Measurements from ENCODE around the gene IBA57.
"Not testable (repeated sequence)": the region's sequence is repeated elsewhere in the genome, so short reads cannot be mapped to it uniquely, and the experiment has no call there.

Gene IBA57

GRCh38 chr1:228172591-228173527 lies 7.3 kb downstream of the IBA57 start:
- DNase-seq (ENCODE audit: low read depth): no peak

GRCh38 chr1:228173528-228174481 lies 8.2 kb downstream of the IBA57 start:
- not testable (repeated sequence) for DNase-seq (ENCODE audit: low read depth)

GRCh38 chr1:228174482-228175315 lies 9.1 kb downstream of the IBA57 start:
- DNase-seq (ENCODE audit: low read depth): no peak

- no peak for DNase-seq (ENCODE audit: low read depth)
Observed at GRCh38 chr1:228175316-228176023, 9.9 kb downstream of the IBA57 start.

GRCh38 chr1:228176024-228176395 lies 10.4 kb downstream of the IBA57 start:
- no peak for DNase-seq (ENCODE audit: low read depth)

GRCh38 chr1:228176461-228177182 lies 11.0 kb downstream of the IBA57 start:
- DNase-seq (ENCODE audit: low read depth): no peak

- no peak for DNase-seq (ENCODE audit: low read depth)
Observed at GRCh38 chr1:228177183-228177475, 11.5 kb downstream of the IBA57 start.

GRCh38 chr1:228177721-228178710 lies 12.4 kb downstream of the IBA57 start:
- DNase-seq (ENCODE audit: low read depth): no peak

- no peak for DNase-seq (ENCODE audit: low read depth)
Observed at GRCh38 chr1:228178737-228179684, 13.4 kb downstream of the IBA57 start.

GRCh38 chr1:228180271-228180958 lies 14.8 kb downstream of the IBA57 start:
- DNase-seq (ENCODE audit: low read depth): no peak

- DNase-seq (ENCODE audit: low read depth): no peak
Observed at GRCh38 chr1:228180959-228181644, 15.5 kb downstream of the IBA57 start.

- no peak for DNase-seq (ENCODE audit: low read depth)
Observed at GRCh38 chr1:228181645-228182034, 16.0 kb downstream of the IBA57 start.

GRCh38 chr1:228182296-228183030 lies 16.9 kb downstream of the IBA57 start:
- no peak for DNase-seq (ENCODE audit: low read depth)

- no peak for DNase-seq (ENCODE audit: low read depth)
Observed at GRCh38 chr1:228184152-228184551, 18.5 kb downstream of the IBA57 start.

GRCh38 chr1:228185641-228185965 lies 20.0 kb downstream of the IBA57 start:
- no peak for DNase-seq (ENCODE audit: low read depth)

GRCh38 chr1:228188249-228188648 lies 22.6 kb downstream of the IBA57 start:
- not testable (repeated sequence) for DNase-seq (ENCODE audit: low read depth)

GRCh38 chr1:228190182-228190581 lies 24.6 kb downstream of the IBA57 start:
- no peak for DNase-seq (ENCODE audit: low read depth)

Data from stimulated activated CD4-positive, alpha-beta T cell treated with anti-CD3 and anti-CD28 coated beads, Interleukin-2, amount 100 ng/mL, for 4 hours (primary cell).